ENCODE measurements around the gene TIGD4.

TIGD4 gene

DNA sequence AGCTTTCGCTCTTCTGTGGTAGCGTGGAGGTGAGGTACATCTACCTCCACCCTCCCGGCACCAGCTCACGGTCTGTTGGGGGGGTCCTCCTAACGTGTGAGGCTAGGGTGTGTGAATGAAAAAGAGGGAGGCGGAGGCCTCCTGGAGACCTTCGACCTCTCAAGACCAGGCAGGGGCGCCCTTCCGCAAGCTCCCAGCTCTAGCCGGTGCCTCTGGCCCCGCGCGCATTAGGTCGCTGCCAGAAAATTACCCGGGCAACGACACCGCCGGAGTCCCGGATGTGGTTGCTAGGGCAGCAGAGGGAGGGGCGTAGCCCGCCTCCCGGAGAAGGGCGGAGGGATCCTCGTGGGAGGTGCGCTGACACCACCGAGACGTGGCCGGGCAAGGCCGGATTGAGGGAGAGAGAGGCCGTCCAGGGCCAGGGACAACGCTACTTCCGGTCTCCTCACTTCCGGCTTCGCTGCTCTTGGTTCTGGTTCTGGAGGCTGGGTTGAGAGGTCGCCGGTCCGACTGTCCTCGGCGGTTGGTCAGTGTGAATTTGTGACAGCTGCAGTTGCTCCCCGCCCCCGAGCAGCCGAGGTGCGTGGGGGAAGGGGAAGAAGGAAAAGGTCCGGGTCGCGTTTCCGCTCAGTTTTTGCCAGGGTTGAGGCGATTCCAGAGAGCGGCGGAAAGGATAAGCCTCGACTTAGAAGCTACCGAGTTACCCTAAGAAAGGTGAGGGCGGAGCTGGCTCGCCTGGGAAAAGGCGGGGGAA lies at the start of gene TIGD4, which contains the start of gene ARFIP1:
Gene TIGD4 (minus strand): TSS at position 218 of the 754 bp plus-strand sequence. CDS start 8,726 bp downstream, outside the sequence.
Gene ARFIP1 (plus strand): TSS at position 442 of the 754 bp plus-strand sequence. CDS start 49,680 bp downstream, outside the sequence.
- peak within 1 kb of the TSS; percentile 100 for H3K4me3 Mint-ChIP-seq
- peak; percentile 91 for ATAC-seq (replicated peaks; ENCODE audit: extremely low read depth, poor library complexity, severe bottlenecking)
- H3K4me1 Mint-ChIP-seq = peaks cover 43% of the 10 kb centered on the region
- H3K27me3 Mint-ChIP-seq = no peaks in the 10 kb centered on the region
- peak within 1 kb of the TSS; percentile 89 for H3K27ac Mint-ChIP-seq (ENCODE audit: low read depth)
- peaks cover 16% of the 10 kb centered on the region for H3K36me3 Mint-ChIP-seq (ENCODE audit: insufficient read depth)
- peak; percentile 89 to 92 for DNase-seq (ENCODE audit: low spot score in 2 of 2)
- no peaks in the 10 kb centered on the region for H3K9me3 Mint-ChIP-seq

DNA sequence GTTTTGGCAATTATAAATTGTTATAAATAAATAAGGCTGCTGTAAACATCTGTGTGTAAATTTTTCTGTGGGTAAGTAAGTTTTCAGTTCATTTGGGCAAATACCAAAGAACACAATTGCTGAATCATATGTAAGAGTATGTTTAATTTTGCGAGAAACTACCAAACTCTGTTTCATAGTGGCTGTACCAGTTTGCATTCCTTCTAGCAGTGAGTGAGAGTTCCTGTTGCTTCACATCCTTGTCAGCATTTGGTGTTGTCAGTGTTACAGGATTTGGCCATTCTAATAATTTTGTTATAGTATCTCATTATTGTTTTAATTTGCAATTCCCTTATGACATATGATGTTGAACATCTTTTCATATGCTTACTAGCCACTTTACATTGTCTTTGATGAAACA lies 48.6 kb upstream of the TIGD4 start:
- no peak for ATAC-seq (replicated peaks; ENCODE audit: extremely low read depth, poor library complexity, severe bottlenecking)
- peaks cover 4% of the 10 kb centered on the region for H3K36me3 Mint-ChIP-seq (ENCODE audit: insufficient read depth)
- H3K4me3 Mint-ChIP-seq = no peak overlapping the region
- no peaks in the 10 kb centered on the region for H3K27me3 Mint-ChIP-seq
- DNase-seq (ENCODE audit: low spot score in 2 of 2) = no peak
- no peak overlapping the region for H3K27ac Mint-ChIP-seq (ENCODE audit: low read depth)
- H3K9me3 Mint-ChIP-seq = no peaks in the 10 kb centered on the region
- H3K4me1 Mint-ChIP-seq = no peaks in the 10 kb centered on the region

DNA sequence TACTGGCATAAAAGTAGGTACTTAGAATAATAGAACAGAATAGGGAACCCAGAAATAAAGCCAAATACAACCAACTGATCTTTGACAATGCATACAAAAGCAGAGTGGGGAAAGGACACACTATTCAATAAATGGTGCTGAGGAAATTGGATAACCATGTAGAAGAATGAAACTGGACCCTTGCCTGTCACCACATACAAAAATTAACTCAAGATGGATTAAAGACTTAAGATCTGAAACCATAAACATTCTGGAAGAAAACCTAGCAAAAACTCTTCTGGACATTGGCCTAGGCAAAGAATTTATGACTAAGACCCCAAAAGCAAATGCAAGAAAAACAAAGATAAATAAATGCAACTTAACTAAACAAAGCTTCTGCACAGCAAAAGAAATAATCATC lies 45.8 kb upstream of the TIGD4 start:
- DNase-seq (ENCODE audit: low spot score in 2 of 2) (no peak), ATAC-seq (replicated peaks; ENCODE audit: extremely low read depth, poor library complexity, severe bottlenecking) (no peak)
- Mint-ChIP-seq H3K4me1 (no peaks in the 10 kb centered on the region), H3K36me3 (ENCODE audit: insufficient read depth) (no peaks in the 10 kb centered on the region), H3K4me3 (no peak overlapping the region), H3K27me3 (no peaks in the 10 kb centered on the region), H3K9me3 (no peaks in the 10 kb centered on the region), H3K27ac (ENCODE audit: low read depth) (no peak overlapping the region)

DNA sequence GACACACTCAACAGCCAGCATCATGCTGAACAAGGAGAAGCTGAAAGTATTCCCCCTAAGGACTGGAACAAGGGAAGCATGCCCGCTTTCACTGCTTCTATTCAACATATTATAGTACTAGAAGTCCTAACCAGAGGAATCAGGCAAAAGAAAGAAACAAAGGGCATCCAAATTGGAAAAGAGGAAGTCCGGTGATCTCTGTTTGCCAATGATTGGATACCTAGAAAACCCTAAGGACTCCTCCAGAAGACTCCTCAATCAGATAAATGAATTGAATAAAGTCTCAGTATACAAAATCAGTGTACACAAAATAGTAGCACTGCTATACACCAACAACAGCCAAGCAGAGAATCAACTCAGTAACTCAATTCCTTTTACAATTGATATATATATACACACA lies 45.0 kb upstream of the TIGD4 start:
- no peak overlapping the region for H3K4me3 Mint-ChIP-seq

DNA sequence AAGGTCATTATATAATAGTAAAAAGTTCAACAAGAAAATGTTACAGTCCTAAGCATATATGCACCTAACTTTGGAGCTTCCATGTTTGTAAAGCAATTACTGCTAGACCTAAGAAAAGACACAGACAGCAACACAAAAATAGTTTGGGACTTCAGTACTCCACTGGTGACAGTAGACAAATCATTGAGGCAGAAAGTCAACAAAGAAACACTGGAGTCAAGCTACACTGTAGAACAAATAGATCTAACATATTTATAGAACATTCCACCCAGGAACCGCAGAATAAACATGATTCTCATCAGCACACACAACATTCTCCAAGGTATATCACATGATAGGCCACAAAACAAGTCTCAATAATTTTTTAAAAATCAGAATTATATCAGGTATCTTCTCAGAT lies 42.8 kb upstream of the TIGD4 start:
- H3K4me1 Mint-ChIP-seq = peaks cover 10% of the 10 kb centered on the region
- no peak overlapping the region for H3K4me3 Mint-ChIP-seq
- DNase-seq (ENCODE audit: low spot score in 2 of 2) (no peak), ATAC-seq (replicated peaks; ENCODE audit: extremely low read depth, poor library complexity, severe bottlenecking) (no peak)
- H3K27ac Mint-ChIP-seq (ENCODE audit: low read depth) = no peak overlapping the region
- no peaks in the 10 kb centered on the region for H3K9me3 Mint-ChIP-seq
- peaks cover 4% of the 10 kb centered on the region for H3K36me3 Mint-ChIP-seq (ENCODE audit: insufficient read depth)
- no peaks in the 10 kb centered on the region for H3K27me3 Mint-ChIP-seq

More for the DNA sequence above, 45.0 kb upstream of the TIGD4 start:
- no peak overlapping the region for H3K27ac Mint-ChIP-seq (ENCODE audit: low read depth)
- DNase-seq (ENCODE audit: low spot score in 2 of 2) = no peak
- no peaks in the 10 kb centered on the region for H3K9me3 Mint-ChIP-seq
- ATAC-seq (replicated peaks; ENCODE audit: extremely low read depth, poor library complexity, severe bottlenecking) = no peak
- H3K27me3 Mint-ChIP-seq = no peaks in the 10 kb centered on the region
- H3K36me3 Mint-ChIP-seq (ENCODE audit: insufficient read depth) = no peaks in the 10 kb centered on the region
- no peaks in the 10 kb centered on the region for H3K4me1 Mint-ChIP-seq

DNA sequence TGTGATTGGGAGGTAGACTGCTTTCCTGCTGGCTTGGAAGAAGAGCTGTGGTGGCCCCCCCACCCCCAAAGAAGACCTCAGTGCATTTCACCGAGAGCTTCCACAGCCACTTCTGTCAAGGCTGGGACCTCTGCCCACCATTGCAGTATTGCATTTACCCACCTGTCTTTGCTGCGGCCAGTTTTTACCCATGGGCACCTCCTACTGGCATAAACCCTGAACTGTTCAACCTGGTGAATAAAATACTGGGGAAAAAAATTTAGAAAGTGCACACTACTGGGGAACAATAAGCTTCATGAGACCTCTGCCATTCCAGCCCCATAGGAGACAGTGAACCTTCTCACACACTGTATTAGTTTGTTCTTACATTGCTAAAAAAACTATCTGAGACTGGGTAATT lies 40.5 kb upstream of the TIGD4 start:
- Mint-ChIP-seq H3K4me3 (no peak overlapping the region), H3K9me3 (peaks cover 6% of the 10 kb centered on the region), H3K27ac (ENCODE audit: low read depth) (no peak overlapping the region), H3K4me1 (peaks cover 24% of the 10 kb centered on the region), H3K27me3 (no peaks in the 10 kb centered on the region), H3K36me3 (ENCODE audit: insufficient read depth) (peaks cover 5% of the 10 kb centered on the region)
- DNase-seq (ENCODE audit: low spot score in 2 of 2) (no peak), ATAC-seq (replicated peaks; ENCODE audit: extremely low read depth, poor library complexity, severe bottlenecking) (no peak)

DNA sequence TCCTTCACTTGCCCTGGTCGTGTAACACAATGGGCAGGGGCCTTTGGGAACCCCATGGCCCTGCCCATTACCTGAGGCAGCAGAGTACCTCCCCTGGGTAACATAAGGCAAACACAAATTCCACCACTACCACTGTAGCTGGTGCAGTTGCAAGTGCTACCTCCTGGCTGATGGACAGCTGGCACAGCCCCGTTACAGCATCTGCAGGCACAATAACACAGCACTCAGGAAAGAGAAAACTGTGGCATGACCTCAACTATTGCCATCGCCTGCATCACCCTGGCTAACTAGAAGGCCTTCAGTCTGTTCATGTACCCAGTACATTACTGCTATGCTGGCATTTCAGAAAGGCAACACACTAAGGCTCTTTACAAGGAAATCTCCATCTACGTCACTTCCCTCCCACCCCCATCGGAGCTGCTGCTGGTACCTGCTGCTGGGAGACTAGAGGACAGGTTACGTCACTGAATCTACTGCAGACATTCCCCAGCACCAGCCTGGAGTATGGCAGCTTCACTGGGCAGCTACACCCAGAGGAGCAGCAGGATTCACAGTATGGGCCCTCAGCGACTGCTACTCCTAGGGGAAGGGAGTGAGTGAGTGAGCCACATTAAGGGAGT lies 39.6 kb upstream of the TIGD4 start:
- DNase-seq (ENCODE audit: low spot score in 2 of 2) = no peak
- no peak overlapping the region for H3K4me3 Mint-ChIP-seq
- H3K9me3 Mint-ChIP-seq = peaks cover 7% of the 10 kb centered on the region
- peaks cover 5% of the 10 kb centered on the region for H3K36me3 Mint-ChIP-seq (ENCODE audit: insufficient read depth)
- H3K27me3 Mint-ChIP-seq = no peaks in the 10 kb centered on the region
- no peak overlapping the region for H3K27ac Mint-ChIP-seq (ENCODE audit: low read depth)
- peaks cover 24% of the 10 kb centered on the region for H3K4me1 Mint-ChIP-seq
- ATAC-seq (replicated peaks; ENCODE audit: extremely low read depth, poor library complexity, severe bottlenecking) = no peak

DNA sequence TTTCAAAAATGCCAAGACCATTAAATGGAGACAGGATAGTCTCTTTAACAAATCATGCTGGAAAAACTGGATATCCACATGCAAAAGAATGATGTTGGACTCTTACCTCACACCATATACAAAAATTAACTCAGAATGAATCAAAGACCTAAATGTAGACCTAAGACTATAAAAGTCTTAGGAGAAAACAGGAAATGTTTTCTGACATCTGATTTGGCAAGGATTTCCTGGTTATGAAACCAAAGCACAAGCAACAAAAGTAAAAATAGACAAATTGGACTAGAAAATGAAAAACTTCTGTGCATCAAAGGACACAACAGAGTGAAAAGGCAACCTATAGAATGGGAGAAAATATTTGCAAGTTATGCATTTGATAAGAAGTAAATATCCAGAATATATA lies 37.8 kb upstream of the TIGD4 start:
- H3K36me3 Mint-ChIP-seq (ENCODE audit: insufficient read depth) = peaks cover 8% of the 10 kb centered on the region
- H3K4me1 Mint-ChIP-seq = peaks cover 24% of the 10 kb centered on the region
- ATAC-seq (replicated peaks; ENCODE audit: extremely low read depth, poor library complexity, severe bottlenecking) = no peak
- H3K27ac Mint-ChIP-seq (ENCODE audit: low read depth) = no peak overlapping the region
- H3K4me3 Mint-ChIP-seq = no peak overlapping the region
- peaks cover 12% of the 10 kb centered on the region for H3K9me3 Mint-ChIP-seq
- no peak for DNase-seq (ENCODE audit: low spot score in 2 of 2)
- H3K27me3 Mint-ChIP-seq = no peaks in the 10 kb centered on the region

DNA sequence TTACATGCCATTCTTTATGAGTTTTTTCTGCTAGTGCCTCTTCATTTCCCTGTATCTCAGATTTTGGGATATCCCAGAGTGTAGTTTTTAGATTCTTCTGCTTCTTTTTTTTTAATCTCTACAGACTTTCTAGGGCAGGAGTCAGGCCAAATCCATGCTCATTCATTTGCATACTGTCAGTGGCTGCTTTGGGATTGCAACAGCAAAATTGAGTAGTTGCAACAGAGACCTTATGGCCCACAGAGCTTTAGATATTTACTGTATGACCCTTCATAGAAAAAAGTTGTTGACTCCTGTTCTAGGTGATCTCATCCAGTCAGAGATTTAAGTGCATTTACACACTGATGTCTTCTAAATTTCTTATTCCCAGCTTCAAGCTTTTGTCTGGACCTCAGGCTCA lies 35.5 kb upstream of the TIGD4 start:
- DNase-seq (ENCODE audit: low spot score in 2 of 2) = no peak
- ATAC-seq (replicated peaks; ENCODE audit: extremely low read depth, poor library complexity, severe bottlenecking) = no peak
- Mint-ChIP-seq H3K4me1 (peaks cover 24% of the 10 kb centered on the region), H3K27ac (ENCODE audit: low read depth) (no peak overlapping the region), H3K4me3 (no peak overlapping the region), H3K36me3 (ENCODE audit: insufficient read depth) (peaks cover 8% of the 10 kb centered on the region), H3K9me3 (peaks cover 12% of the 10 kb centered on the region), H3K27me3 (no peaks in the 10 kb centered on the region)

DNA sequence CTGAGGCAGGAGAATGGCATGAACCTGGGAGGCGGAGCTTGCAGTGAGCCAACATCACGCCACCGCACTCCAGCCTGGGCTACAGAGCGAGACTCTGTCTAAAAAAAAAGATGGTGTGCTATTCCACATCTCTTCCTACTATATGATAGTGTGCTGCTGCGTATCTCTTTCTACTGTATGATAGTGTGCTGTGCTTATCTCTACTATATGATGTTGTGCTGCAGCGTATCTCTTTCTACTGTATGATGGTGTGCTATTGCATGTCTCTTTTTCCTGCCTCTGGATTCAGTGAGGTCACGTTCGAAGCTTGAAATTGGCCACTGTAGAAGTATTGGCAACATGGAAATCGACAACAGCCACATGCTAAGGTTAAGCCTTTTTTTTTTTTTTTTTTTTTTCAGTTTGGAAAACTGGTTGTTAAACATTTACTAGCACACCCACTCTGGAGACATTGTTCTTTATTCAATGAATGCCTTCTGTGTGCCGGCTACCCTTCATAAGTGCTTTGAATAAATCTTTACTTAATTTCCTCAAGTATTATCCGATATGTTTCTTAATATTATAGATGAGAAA lies 31.3 kb upstream of the TIGD4 start:
- H3K27me3 Mint-ChIP-seq = no peaks in the 10 kb centered on the region
- H3K4me1 Mint-ChIP-seq = peaks cover 22% of the 10 kb centered on the region
- no peak for ATAC-seq (replicated peaks; ENCODE audit: extremely low read depth, poor library complexity, severe bottlenecking)
- no peak for DNase-seq (ENCODE audit: low spot score in 2 of 2)
- H3K4me3 Mint-ChIP-seq = no peak overlapping the region
- H3K27ac Mint-ChIP-seq (ENCODE audit: low read depth) = no peak overlapping the region
- H3K9me3 Mint-ChIP-seq = peaks cover 6% of the 10 kb centered on the region
- peaks cover 3% of the 10 kb centered on the region for H3K36me3 Mint-ChIP-seq (ENCODE audit: insufficient read depth)

DNA sequence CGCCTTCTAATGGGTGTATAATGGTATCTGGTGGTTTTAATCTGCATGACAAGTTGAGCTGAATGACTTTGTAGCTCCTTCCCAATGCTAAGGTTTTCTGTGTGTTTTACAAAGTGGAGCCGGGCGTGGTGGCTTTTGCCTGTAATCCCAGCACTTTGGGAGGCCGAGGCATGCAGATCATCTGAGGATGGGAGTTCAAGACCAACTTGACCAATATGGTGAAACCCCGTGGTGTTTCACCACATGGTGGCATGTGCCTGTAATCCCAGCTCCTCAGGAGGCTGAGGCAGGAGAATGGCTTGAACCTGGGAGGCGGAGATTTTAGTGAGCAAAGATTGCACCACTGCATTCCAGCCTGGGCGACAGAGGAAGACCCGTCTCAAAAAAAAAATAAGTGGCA lies 29.1 kb upstream of the TIGD4 start:
- no peaks in the 10 kb centered on the region for H3K36me3 Mint-ChIP-seq (ENCODE audit: insufficient read depth)
- no peak overlapping the region for H3K27ac Mint-ChIP-seq (ENCODE audit: low read depth)
- no peak overlapping the region for H3K4me3 Mint-ChIP-seq
- ATAC-seq (replicated peaks; ENCODE audit: extremely low read depth, poor library complexity, severe bottlenecking) (no peak), DNase-seq (ENCODE audit: low spot score in 2 of 2) (no peak)
- H3K9me3 Mint-ChIP-seq = peaks cover under 1% of the 10 kb centered on the region
- H3K4me1 Mint-ChIP-seq = peaks cover 27% of the 10 kb centered on the region
- no peaks in the 10 kb centered on the region for H3K27me3 Mint-ChIP-seq

DNA sequence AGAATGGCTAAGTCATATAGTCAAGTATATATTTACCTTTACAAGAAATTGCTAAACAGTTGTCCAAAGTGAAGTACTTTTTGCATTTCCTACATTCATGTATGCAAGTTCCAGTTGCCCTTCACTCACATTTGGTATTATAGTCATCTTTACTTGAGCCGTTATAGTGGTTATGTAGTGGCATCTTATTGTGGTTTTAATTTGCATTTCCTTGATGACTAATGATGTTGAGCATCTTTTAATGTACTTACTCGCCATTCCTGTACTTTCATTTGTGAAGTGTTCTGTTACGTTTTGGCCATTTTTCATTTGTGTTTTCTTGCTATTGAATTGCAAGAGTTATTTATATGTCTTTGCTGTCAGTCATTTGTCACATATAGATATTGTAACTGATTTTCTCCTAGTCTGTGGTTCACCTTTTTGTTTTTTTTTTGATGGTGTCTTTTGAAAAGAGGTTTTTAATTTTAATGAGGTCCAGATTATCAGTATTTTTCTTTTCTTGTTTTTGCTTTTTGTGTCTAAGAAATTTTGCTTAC lies 27.8 kb upstream of the TIGD4 start:
- Mint-ChIP-seq H3K4me3 (peak overlapping the region; percentile 49), H3K27ac (ENCODE audit: low read depth) (peak overlapping the region; percentile 43), H3K9me3 (no peaks in the 10 kb centered on the region), H3K4me1 (peaks cover 33% of the 10 kb centered on the region), H3K36me3 (ENCODE audit: insufficient read depth) (no peaks in the 10 kb centered on the region), H3K27me3 (no peaks in the 10 kb centered on the region)
- DNase-seq (ENCODE audit: low spot score in 2 of 2) = no peak
- peak; percentile 46 for ATAC-seq (replicated peaks; ENCODE audit: extremely low read depth, poor library complexity, severe bottlenecking)
